GM20431 (cell line): ENCODE results near the gene PUDP.
"Not testable (repeated sequence)": the region's sequence is repeated elsewhere in the genome, so short reads cannot be mapped to it uniquely, and the experiment has no call there.

Experiments
- in situ Hi-C: fragments of 300-500 bp; cut with MseI, MboI; formaldehyde crosslinking; loops from one replicate; pipeline ENCODE4 v1.15.0; 2020; ENCODE audit warnings: low sequenced_read_pairs; ENCODE audit not compliant: unreplicated experiment

PUDP gene

GRCh38 chrX:7110821-7111276 lies 37.1 kb downstream of the PUDP start:
- in situ Hi-C loops: no loop called here

GRCh38 chrX:7109838-7110793 lies 37.8 kb downstream of the PUDP start:
- in situ Hi-C loops: no loop called here

- in situ Hi-C loops: no loop called here
Observed at GRCh38 chrX:7109049-7109531, 38.9 kb downstream of the PUDP start.

- in situ Hi-C loops: no loop called here
Observed at GRCh38 chrX:7108030-7108429, 39.9 kb downstream of the PUDP start.

GRCh38 chrX:7106649-7107048 lies 41.3 kb downstream of the PUDP start:
- in situ Hi-C loops: no loop called here

- in situ Hi-C loops: no loop called here
Observed at GRCh38 chrX:7102119-7102518, 45.8 kb downstream of the PUDP start.

- in situ Hi-C loops: no loop called here
Observed at GRCh38 chrX:7100022-7100421, 47.9 kb downstream of the PUDP start.

GRCh38 chrX:7095657-7096056 lies 52.3 kb downstream of the PUDP start:
- in situ Hi-C loops: not testable (repeated sequence)

- in situ Hi-C loops: no loop called here
Observed at GRCh38 chrX:7093305-7093704, 54.6 kb downstream of the PUDP start.

- in situ Hi-C loops: no loop called here
Observed at GRCh38 chrX:7092543-7092942, 55.4 kb downstream of the PUDP start.

GRCh38 chrX:7091923-7092322 lies 56.0 kb downstream of the PUDP start:
- in situ Hi-C loops: no loop called here

- in situ Hi-C loops: no loop called here
Observed at GRCh38 chrX:7090641-7091040, 57.3 kb downstream of the PUDP start.

GRCh38 chrX:7088968-7089615 lies 58.9 kb downstream of the PUDP start:
- in situ Hi-C loops: no loop called here

- in situ Hi-C loops: no loop called here
Observed at GRCh38 chrX:7086384-7086783, 61.6 kb downstream of the PUDP start.

- in situ Hi-C loops: no loop called here
Observed at GRCh38 chrX:7085879-7086278, 62.1 kb downstream of the PUDP start.

- in situ Hi-C loops: no loop called here
Observed at GRCh38 chrX:7084841-7085240, 63.1 kb downstream of the PUDP start.

- in situ Hi-C loops: no loop called here
Observed at GRCh38 chrX:7083468-7084396, 64.2 kb downstream of the PUDP start.

GRCh38 chrX:7083021-7083420 lies 64.9 kb downstream of the PUDP start:
- in situ Hi-C loops: no loop called here

- in situ Hi-C loops: no loop called here
Observed at GRCh38 chrX:7082556-7082955, 65.4 kb downstream of the PUDP start.
